Activated CD4-positive, CD25-positive, alpha-beta regulatory T cell treated with anti-CD3 and anti-CD28 coated beads, Interleukin-2, amount 50 U/mL, for 72 hours (primary cell): ENCODE results near the gene OASL.
"Not testable (repeated sequence)": the region's sequence is repeated elsewhere in the genome, so short reads cannot be mapped to it uniquely, and the experiment has no call there.

Source experiments
- DNase-seq: peaks from one replicate; pipeline ENCODE4 v3.0.0; 2021

The OASL gene

DNA sequence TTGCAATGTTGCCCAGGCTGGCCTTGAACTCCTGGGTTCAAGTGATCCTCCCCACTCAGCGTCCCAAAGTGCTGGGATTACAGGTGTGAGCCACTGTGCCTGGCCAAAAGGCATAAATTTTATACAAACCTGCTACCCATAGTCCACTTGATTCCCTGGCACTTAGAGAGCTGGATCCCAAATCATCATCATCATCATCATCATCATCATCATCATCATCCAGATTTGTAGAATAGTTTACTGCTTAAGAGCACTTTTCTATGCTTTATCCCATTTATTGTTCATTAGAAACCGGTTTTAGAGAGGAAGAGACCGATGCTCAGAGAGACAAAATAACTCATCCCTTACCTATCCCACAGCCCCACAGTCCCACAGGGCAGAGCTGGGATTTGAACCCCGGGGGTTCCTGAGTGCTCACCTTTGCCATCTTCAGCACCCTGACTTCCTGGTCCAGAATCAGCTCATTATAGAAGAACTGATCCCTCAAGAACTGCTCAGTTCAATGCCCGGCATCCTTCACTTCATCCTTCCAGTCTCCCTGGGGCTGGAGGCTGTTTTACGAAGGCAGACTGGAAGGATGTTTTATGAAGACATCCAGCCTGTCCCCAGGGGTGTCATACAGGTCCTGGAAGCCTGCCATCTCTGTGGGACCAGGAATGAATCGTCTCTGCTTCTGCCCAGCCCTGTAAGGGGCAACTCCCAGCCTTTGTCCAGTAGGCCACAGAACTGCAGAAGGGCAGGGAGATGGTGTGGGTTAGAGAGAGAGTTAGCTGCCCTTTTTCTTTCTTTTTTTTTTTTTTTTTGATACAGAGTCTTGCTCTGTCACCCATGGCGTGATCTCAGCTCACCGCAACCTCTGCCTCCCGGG, 20.2 kb upstream of the OASL start:
- DNase-seq = no peak

DNA sequence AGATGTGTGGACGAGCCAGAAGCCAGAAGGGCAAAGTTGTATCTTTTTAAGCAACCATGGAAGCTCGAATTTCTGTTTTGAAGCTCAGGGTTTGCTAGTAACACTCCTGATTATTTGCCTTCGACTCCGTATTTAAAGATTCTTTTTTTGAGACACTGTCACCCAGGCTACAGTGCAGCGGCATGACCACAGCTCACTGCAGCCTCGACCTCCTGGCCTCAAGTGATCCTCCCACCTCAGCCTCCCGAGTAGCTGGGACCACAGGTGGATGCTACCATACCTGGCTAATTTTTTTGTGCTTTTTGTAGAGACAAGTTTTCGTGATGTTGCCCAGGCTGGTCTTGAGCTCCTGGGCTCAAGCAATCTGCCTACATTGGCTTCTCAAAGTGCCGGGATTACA, 18.7 kb upstream of the OASL start:
- DNase-seq = no peak

DNA sequence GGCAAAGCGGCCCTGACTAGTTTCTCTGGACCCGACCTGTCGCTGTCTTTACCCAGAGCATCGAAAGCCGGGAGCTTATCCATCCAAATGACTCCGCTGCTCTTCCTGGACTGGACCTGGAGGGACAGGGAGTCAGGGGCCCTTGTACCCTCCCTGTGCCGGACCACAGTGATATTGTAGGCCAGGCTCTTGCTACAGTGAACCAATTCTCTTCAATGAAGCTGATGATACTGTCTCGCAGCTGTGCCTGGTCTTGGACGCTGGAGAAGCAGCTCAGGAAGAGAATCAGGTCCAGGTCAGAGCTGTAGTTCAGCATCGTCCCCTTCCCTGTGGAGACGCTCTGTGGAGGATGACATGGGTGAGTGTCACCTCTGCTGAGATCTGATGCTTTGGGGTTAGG, 14.7 kb upstream of the OASL start:
- no peak for DNase-seq

- no peak for DNase-seq
These were observed 11.7 kb upstream of the OASL start for GRCh38 chr12:121050725-121051124.

DNA sequence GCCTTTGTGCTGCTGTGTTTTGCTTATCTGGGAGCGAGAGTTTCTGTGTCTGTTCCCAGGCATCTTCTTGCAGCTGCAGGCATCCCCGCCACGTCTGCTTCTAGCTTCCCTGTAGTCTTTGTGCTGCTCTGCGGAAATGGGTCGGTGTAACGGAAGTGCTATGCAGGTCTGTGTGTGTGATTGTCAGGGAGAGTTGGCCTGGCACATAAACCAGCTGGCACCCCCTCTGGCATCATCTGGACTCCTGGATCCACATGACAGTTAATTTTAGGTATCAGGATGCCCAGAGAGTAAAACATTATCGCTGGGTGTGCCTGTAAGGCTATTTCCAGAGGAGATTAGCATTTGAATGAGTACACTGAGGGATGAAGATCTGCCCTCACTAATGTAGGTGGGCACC, 9.4 kb upstream of the OASL start:
- DNase-seq = no peak

GRCh38 chr12:121047400-121047799, 8.4 kb upstream of the OASL start:
- DNase-seq = not testable (repeated sequence)

- no peak for DNase-seq
These were observed 4.0 kb upstream of the OASL start for GRCh38 chr12:121043067-121043466.

DNA sequence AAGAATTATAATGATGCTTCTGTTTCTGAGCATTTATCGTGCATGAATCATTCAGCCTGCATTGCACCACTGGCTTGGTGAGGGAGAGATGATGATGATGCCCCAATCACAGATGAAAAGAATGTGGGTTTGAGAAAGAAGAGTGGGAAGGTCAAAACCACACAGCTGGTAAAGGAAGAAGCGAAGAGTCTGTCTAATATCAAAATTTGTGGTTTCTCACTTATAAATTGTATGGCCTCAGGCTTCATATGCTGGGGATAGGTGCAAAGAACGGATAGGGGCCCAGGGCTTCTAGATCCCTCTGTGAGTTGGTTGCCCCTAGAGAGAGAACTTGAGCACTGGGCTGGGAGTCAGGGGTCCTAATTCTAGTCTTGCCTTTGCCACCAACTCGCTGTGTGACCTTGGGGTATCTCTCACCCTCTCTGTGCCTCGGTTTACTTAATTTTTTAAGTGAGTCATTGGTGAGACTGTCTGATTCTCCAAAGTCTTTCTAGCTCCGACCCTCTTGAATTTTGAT, 2.2 kb downstream of the OASL start:
- DNase-seq = no peak

GRCh38 chr12:121034616-121035305, 4.3 kb downstream of the OASL start:
- no peak for DNase-seq

DNA sequence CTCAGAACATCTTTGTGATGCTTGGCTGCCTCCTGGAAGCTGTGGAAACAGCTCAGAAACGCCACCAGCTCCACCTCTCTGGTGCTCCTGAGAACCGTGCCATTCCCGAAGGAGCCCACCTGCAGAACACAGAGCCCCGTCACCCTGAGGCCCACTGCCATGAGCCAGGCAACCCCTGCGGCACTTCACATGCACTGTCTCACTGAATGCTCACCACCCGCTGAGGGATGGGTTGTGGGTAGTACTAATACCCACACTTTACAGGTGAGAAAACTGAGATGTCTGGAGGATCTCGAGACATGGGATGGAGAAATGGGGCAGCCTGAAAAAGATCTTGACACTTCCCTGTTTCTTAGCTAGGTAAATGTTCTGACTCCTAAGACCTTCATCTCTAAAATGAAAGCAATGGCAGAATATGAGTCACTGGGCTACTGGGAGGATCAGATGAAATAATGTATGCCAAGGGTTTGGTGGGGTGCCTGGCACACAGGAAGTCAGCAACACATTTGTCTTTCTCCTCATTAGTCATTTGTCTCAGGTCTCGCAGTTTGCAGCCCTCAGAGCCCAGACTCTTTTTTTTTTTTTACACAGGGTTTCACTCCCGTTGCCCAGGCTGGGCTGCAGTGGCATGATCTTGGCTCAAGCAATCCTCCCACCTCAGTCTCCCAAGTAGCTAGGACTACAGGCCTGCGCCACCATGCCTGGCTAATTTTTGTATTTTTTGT, 5.3 kb downstream of the OASL start:
- DNase-seq = peak; percentile 47

DNA sequence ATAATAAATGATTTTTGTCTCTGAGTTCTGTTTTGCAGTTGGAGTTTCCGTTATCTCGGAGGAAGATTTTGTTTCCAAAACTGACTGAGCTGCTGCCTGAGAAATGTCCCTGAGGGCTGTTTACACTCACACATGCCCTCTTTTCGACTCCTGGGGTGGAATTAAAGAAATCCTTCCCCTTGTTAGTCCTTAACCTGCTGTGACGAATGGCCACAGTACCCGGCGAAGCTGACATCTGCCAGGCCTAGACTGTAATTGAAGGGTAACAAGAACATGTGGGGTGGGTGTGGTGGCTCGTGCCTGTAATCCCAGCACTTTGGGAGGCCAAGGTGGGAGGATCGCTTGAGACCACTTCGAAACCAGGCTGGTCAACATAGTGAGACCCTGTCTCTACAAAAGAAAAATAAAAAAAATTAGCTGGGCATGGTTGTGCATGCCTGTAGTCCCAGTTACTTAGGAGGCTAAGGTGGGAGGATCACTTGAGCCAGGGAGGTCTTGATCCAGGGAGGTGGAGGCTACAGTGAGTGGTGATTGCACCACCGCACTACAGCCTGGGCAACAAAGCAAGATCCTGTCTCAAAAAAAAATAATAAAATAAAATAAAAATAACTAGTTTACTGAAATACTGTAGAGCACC, 8.4 kb downstream of the OASL start:
- no peak for DNase-seq

DNA sequence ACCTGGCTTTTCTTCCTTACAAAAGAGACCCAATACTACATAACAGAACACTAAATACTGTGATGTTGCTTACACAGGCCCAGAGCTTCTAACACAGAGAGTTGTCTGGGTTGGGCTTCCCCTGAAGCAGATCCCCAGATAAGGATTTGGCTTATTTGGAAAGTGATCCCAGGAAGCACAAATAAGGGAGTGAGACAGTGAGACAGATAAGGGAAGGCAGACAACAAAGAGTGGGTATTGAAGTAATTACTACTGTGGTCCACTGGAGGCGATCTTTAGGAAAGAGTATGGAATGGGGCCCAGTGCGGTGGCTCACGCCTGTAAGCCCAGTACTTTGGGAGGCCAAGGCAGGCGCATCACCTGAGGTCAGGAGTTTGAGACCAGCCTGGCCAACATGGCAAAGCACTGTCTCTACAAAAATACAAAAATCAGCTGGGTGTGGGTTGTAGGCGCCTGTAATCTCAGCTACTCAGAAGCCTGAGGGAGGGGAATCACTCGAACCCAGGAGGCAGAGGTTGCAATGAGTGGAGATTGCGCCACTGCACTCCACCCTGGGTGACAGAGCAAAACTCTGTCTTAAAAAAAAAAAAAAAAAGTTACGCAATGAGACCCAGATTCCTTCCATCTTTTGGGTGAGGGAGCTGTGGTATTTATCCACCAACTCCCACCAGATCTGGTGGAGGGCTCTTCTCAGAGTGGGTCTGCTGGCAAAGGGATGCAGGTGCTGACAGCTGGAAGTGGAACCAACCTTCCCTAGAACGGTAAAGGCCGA, 12.6 kb downstream of the OASL start:
- DNase-seq = no peak

- DNase-seq = no peak
These were observed 13.4 kb downstream of the OASL start for GRCh38 chr12:121025442-121026226.

DNA sequence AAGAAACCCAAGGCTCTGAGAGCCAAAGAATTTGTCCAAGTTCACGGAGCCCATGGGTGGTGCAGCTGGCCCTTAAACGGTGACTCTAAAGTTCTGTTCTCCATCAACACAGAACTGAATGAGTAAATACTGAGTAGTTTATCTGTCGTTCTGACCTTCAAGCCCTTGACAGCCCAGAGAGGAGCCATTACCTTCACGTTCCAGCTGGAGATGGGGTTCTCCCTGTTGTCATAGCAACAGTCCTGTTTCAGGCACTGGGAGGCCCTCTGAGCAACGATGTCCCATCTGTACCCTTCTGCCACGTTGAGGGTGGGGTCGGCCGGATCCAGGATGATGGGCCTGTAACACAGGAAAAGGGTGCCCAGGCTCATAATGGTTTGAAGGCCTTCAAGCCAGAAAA, 15.2 kb downstream of the OASL start:
- no peak for DNase-seq

DNA sequence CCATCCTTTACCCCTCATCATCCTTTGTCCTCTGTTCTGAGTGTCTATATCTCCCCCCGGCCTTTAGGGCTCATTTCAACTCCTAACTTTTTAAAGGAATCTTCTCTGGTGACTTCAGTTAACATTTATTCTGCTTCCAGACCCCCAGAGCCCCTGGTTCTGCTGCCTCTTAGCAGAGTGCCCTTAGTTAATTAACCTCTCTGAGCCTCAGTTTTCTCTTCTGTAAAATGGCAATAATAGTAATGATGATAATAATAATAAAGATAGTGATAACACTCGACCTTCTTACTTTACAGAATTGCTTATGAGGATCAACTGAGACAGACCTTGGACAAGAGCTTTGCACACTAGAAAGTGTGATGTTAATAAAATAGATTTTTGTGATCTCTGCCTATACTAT, 16.3 kb downstream of the OASL start:
- no peak for DNase-seq

GRCh38 chr12:121021754-121022153, 17.3 kb downstream of the OASL start:
- no peak for DNase-seq

DNA sequence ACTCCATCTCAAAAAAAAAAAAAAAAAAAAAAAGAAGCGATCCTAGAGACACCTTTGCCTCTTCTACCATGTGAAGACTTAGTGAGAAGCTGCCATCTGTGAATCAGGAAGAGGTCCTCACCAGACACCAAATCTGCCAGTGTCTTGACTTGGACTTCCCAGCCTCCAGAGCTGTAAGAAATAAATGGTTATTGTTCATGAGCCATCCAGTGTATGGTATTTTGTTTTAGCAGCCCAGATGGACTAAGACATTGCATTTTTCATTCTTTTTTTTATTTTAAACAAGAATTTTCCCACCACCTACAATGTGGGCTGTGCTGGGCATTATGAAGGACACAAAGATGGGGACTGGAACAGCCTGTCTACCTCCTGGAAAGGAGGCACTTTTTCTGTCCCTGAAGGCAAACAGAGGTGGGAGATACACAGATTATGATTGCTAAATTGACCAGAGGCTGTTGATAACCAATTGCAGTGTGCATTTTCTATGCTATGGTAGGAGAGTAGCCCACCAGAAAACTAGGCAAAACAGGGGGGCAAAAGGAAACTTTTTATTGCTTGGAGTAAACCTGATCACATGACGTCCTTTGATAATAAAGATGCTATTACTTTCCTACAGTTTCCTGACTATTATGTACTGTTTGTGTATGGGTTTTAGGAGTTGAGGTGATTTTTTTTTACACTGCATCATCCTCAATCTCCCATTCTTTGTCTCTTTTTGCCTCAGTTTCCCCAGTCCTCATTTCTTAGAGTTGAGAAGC, 20.0 kb downstream of the OASL start:
- no peak for DNase-seq

DNA sequence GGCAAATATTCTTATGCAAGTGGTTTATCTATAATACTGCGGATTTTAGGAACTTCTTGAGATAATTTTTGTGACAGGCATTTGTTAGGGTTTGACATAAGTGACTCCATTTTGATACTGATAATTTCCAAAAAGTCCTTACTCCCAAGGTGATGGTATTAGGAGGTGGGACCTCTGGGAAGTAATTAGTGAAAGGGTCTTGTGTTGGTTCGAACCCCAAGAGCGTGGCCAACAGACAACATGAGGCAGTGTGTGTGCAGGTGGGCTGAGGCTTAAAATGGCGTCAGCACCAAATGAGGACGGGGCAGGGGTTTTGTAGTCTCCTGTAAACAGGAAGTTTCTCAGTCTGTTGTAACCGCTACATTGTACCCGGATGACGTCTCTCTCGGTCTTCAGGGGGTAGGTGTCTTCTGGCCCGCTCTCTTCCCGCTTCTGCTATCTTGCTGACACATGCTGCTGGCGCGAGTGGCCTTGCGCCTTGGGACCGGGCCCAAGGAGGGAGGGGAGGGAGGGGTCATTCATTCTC, 21.0 kb downstream of the OASL start:
- DNase-seq = no peak

GRCh38 chr12:121015825-121016766, 22.9 kb downstream of the OASL start, which contains the start of gene C12orf43:
Gene C12orf43 (minus strand): TSS chr12:121016487. CDS start chr12:121016474, 13 bp downstream.
- peak; percentile 83 for DNase-seq
